Neural progenitor cell (in vitro differentiated cells): Measurements from ENCODE around the gene CUBN. TPM values are rescaled to one million over a fixed set of nuclear protein-coding genes. Genes with fewer than 3 reads are reported as not detected.

Source experiments
- DNase-seq: peaks from one replicate; pipeline ENCODE4 v3.0.0-alpha.2; 2016; ENCODE audit warnings: low spot score
- H2AFZ ChIP-seq: fragments of 200-600 bp; sonication (generic); replicated peaks from 2 replicates; pipeline ENCODE4 v1.6.1; 2016; ENCODE audit warnings: antibody characterized with exemption
- H3F3A ChIP-seq: fragments of 200-600 bp; sonication (generic); 2 replicates; pipeline ENCODE4 v1.6.1; 2016; ENCODE audit warnings: antibody characterized with exemption, low read depth
- H3K27ac ChIP-seq: fragments of 200-600 bp; sonication (generic); 2 replicates; pipeline ENCODE4 v1.5.1; 2016; ENCODE audit warnings: mild to moderate bottlenecking
- H3K27me3 ChIP-seq: fragments of 200-600 bp; sonication (generic); 2 replicates; pipeline ENCODE4 v1.6.1; 2016; ENCODE audit warnings: mild to moderate bottlenecking, moderate library complexity
- H3K36me3 ChIP-seq: fragments of 200-600 bp; sonication (generic); 2 replicates; pipeline ENCODE4 v1.5.1; 2016
- H3K4me1 ChIP-seq: fragments of 200-600 bp; sonication (generic); 2 replicates; pipeline ENCODE4 v1.6.1; 2016; ENCODE audit warnings: mixed run types
- H3K4me2 ChIP-seq: fragments of 200-600 bp; sonication (generic); 2 replicates; pipeline ENCODE4 v1.6.1; 2016
- H3K4me3 ChIP-seq: fragments of 200-600 bp; sonication (generic); 2 replicates; pipeline ENCODE4 v1.5.1; 2016
- H3K79me2 ChIP-seq: fragments of 200-600 bp; sonication (generic); 2 replicates; pipeline ENCODE4 v1.6.1; 2016; ENCODE audit warnings: low read depth
- H3K9ac ChIP-seq: fragments of 200-600 bp; sonication (generic); 2 replicates; pipeline ENCODE4 v1.6.1; 2016
- H3K9me3 ChIP-seq: fragments of 200-600 bp; sonication (generic); 2 replicates; pipeline ENCODE4 v1.5.1; 2016; ENCODE audit warnings: low read depth
- H4K20me1 ChIP-seq: fragments of 200-600 bp; sonication (generic); 2 replicates; pipeline ENCODE4 v1.6.1; 2016; ENCODE audit warnings: low read depth
- H3K27ac Mint-ChIP-seq: 3 replicates; pipeline ENCODE4 v1.8.0; 2021; ENCODE audit warnings: mixed read lengths
- H3K27me3 Mint-ChIP-seq: 2 replicates; pipeline ENCODE4 v1.8.0; 2022; ENCODE audit warnings: low read depth, mild to moderate bottlenecking, inconsistent platforms, moderate library complexity, mixed read lengths; ENCODE audit not compliant: insufficient read depth
- H3K36me3 Mint-ChIP-seq: 3 replicates; pipeline ENCODE4 v1.8.0; 2021; ENCODE audit warnings: mixed read lengths
- H3K4me1 Mint-ChIP-seq: 3 replicates; pipeline ENCODE4 v1.8.0; 2021; ENCODE audit warnings: mixed read lengths
- H3K4me3 Mint-ChIP-seq: 3 replicates; pipeline ENCODE4 v1.8.0; 2021; ENCODE audit warnings: mild to moderate bottlenecking, moderate library complexity, mixed read lengths
- H3K9me3 Mint-ChIP-seq: 3 replicates; pipeline ENCODE4 v1.8.0; 2020; ENCODE audit warnings: mixed read lengths
- EZH2 ChIP-seq: fragments of 200-600 bp; sonication (generic); IDR thresholded peaks from 2 replicates; pipeline ENCODE4 v1.6.1; 2017; ENCODE audit warnings: antibody characterized with exemption, mild to moderate bottlenecking, moderate library complexity
- EZH2phosphoT487 ChIP-seq: fragments of 200-600 bp; sonication (generic); IDR thresholded peaks from 2 replicates; pipeline ENCODE4 v1.6.1; 2017; ENCODE audit warnings: antibody characterized with exemption
- total RNA-seq: library from RNA; depleted of rRNA; stranded (reverse); fragments of >200 nt; gene quantifications from 2 replicates; pipeline ENCODE4 v1.2.3, GENCODE V29; 2015; ENCODE audit warnings: low replicate concordance
- TF ChIP-seq, protein P1 (sequence below): fragments of 200-600 bp; sonication (generic); IDR thresholded peaks from 2 replicates; pipeline ENCODE4 v1.5.1; 2017; ENCODE audit warnings: antibody characterized with exemption, mild to moderate bottlenecking

The CUBN gene
- total RNA-seq, 1 donor from 2014 or later: 2.2 TPM

DNA sequence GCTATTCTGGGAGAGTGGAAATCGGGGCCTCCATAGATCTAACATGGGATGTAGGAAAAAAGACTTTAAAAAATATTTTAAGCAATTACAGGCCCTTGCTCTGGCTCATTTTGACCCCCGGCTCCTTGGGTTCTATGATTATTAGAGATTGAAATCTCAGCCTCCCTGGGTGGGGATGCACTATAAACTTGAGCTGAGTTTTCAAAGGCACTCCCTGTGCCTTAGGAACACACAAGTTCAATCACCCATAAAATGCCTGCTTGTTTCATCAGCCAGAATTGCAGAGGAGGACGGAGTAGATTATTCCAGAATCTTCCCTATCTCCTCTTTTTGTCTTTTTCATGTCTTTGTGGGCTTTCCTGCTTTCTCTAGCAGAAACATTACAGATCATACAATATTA lies 145.4 kb downstream of the CUBN start:
- no peak overlapping the region for H3K9ac ChIP-seq
- Mint-ChIP-seq H3K4me3 (no peak overlapping the region), H3K36me3 (peaks cover 31% of the 10 kb centered on the region), H3K4me1 (peaks cover 52% of the 10 kb centered on the region), H3K9me3 (peaks cover 14% of the 10 kb centered on the region), H3K27ac (peak overlapping the region; percentile 85), H3K27me3 (peaks cover 6% of the 10 kb centered on the region)
- H3K27ac ChIP-seq: no peak overlapping the region
- H3K36me3 ChIP-seq: no peaks in the 10 kb centered on the region
- no peak for DNase-seq
- H2AFZ ChIP-seq: no peak overlapping the region
- no peak overlapping the region for H3K4me3 ChIP-seq
- H3K27me3 ChIP-seq: no peaks in the 10 kb centered on the region
- H3K79me2 ChIP-seq: no peaks in the 10 kb centered on the region
- no peak for TF ChIP-seq EZH2phosphoT487
- no peak for TF ChIP-seq EZH2
- TF ChIP-seq, protein P1, sequence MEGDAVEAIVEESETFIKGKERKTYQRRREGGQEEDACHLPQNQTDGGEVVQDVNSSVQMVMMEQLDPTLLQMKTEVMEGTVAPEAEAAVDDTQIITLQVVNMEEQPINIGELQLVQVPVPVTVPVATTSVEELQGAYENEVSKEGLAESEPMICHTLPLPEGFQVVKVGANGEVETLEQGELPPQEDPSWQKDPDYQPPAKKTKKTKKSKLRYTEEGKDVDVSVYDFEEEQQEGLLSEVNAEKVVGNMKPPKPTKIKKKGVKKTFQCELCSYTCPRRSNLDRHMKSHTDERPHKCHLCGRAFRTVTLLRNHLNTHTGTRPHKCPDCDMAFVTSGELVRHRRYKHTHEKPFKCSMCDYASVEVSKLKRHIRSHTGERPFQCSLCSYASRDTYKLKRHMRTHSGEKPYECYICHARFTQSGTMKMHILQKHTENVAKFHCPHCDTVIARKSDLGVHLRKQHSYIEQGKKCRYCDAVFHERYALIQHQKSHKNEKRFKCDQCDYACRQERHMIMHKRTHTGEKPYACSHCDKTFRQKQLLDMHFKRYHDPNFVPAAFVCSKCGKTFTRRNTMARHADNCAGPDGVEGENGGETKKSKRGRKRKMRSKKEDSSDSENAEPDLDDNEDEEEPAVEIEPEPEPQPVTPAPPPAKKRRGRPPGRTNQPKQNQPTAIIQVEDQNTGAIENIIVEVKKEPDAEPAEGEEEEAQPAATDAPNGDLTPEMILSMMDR: no peak
- peaks cover 17% of the 10 kb centered on the region for H3K4me1 ChIP-seq
- H3K9me3 ChIP-seq: no peaks in the 10 kb centered on the region
- H3K4me2 ChIP-seq: no peak overlapping the region
- no peaks in the 10 kb centered on the region for H4K20me1 ChIP-seq
- no peaks in the 10 kb centered on the region for H3F3A ChIP-seq

DNA sequence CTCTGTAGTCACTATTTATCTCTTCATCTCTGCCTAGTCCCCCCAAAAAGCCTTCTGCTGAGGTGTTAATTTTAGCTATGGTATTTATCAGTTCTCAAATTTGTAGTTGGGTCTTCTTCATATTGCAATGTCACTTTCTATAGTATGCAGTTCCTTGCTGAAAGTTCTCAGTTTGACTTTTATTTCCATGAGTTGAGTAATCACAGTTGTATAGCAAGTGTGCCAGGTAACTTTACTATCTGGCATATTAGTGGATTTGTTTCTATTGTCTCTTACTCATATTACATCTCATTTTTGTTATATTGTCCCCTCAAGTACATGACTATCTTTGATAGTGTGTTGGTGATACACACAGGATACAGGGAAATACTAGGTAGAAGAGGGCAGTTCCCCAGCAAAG lies 152.8 kb downstream of the CUBN start:
- H3K9me3 ChIP-seq: no peaks in the 10 kb centered on the region
- TF ChIP-seq, protein P1: no peak
- TF ChIP-seq EZH2 (no peak), EZH2phosphoT487 (no peak)
- no peaks in the 10 kb centered on the region for H3K36me3 ChIP-seq
- H3K4me2 ChIP-seq: no peak overlapping the region
- H3K4me3 ChIP-seq: no peak overlapping the region
- no peak overlapping the region for H3K9ac ChIP-seq
- H3K27me3 ChIP-seq: no peaks in the 10 kb centered on the region
- H2AFZ ChIP-seq: no peak overlapping the region
- Mint-ChIP-seq H3K27me3 (peaks cover 4% of the 10 kb centered on the region), H3K27ac (no peak overlapping the region), H3K4me1 (peaks cover 25% of the 10 kb centered on the region), H3K9me3 (peaks cover 52% of the 10 kb centered on the region), H3K4me3 (no peak overlapping the region), H3K36me3 (peaks cover 37% of the 10 kb centered on the region)
- no peak overlapping the region for H3K27ac ChIP-seq
- no peaks in the 10 kb centered on the region for H4K20me1 ChIP-seq
- H3F3A ChIP-seq: no peaks in the 10 kb centered on the region
- no peaks in the 10 kb centered on the region for H3K4me1 ChIP-seq
- H3K79me2 ChIP-seq: no peaks in the 10 kb centered on the region
- no peak for DNase-seq

DNA sequence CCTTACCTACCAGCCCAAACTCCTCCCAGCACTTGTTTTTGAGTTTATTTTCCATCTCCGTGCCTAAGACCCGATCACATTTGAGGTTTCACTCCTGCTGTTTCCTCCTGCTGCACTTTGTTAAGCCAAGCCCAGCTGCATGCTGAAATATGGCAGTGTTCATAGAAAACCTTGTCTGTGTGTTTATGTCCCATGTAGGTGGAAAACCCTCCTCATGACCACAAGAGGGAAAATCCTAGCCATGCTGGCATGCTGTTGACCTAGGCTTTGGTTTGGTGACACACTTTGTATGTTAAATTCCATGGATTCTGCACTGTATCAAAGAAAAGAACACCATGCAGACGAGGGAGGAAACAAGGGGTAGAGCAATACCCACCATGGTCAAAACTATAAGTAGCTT lies 154.4 kb downstream of the CUBN start:
- H3K36me3 ChIP-seq: no peaks in the 10 kb centered on the region
- no peak overlapping the region for H2AFZ ChIP-seq
- no peaks in the 10 kb centered on the region for H3K79me2 ChIP-seq
- Mint-ChIP-seq H3K4me3 (no peak overlapping the region), H3K27me3 (peaks cover 3% of the 10 kb centered on the region), H3K9me3 (peaks cover 46% of the 10 kb centered on the region), H3K4me1 (peaks cover 25% of the 10 kb centered on the region), H3K27ac (peak overlapping the region; percentile 24), H3K36me3 (peaks cover 26% of the 10 kb centered on the region)
- H3K9ac ChIP-seq: no peak overlapping the region
- no peaks in the 10 kb centered on the region for H4K20me1 ChIP-seq
- H3K27me3 ChIP-seq: no peaks in the 10 kb centered on the region
- DNase-seq: no peak
- H3K4me3 ChIP-seq: no peak overlapping the region
- no peak for TF ChIP-seq EZH2phosphoT487
- TF ChIP-seq, protein P1: no peak
- no peak for TF ChIP-seq EZH2
- H3K4me1 ChIP-seq: no peaks in the 10 kb centered on the region
- no peak overlapping the region for H3K4me2 ChIP-seq
- H3K9me3 ChIP-seq: no peaks in the 10 kb centered on the region
- no peak overlapping the region for H3K27ac ChIP-seq
- H3F3A ChIP-seq: no peaks in the 10 kb centered on the region
